GM12878 (cell line): ENCODE measurements around the gene EEF1B2.

ENCODE experiments used
- EZH2 ChIP-seq: IDR thresholded peaks from 2 replicates; pipeline ENCODE4 v1.6.1; 2012; ENCODE audit warnings: low read depth, mild to moderate bottlenecking, control low read depth, inconsistent platforms, low read length, borderline replicate concordance; ENCODE audit not compliant: control insufficient read depth
- FOS ChIP-seq: IDR thresholded peaks from 3 replicates; pipeline ENCODE4 v1.6.1; 2011; ENCODE audit warnings: borderline replicate concordance; ENCODE audit not compliant: insufficient read length; ENCODE audit errors: extremely low read depth
- GABPA ChIP-seq: IDR thresholded peaks from 2 replicates; pipeline ENCODE4 v1.6.1; 2014; ENCODE audit warnings: antibody characterized with exemption, low read depth, mild to moderate bottlenecking, inconsistent platforms
- HDAC2 ChIP-seq: fragments of 200-600 bp; sonication (generic); IDR thresholded peaks from 2 replicates; pipeline ENCODE4 v1.6.1; 2017
- MYC ChIP-seq: IDR thresholded peaks from 2 replicates; pipeline ENCODE4 v1.6.1; 2011; ENCODE audit warnings: mild to moderate bottlenecking, low read length, moderate library complexity, inconsistent platforms; ENCODE audit not compliant: insufficient read depth, insufficient replicate concordance, insufficient read length, severe bottlenecking
- NR2C1 ChIP-seq: fragments of 450-650 bp; IDR thresholded peaks from 2 replicates; pipeline ENCODE4 v1.6.1; 2017; ENCODE audit warnings: antibody characterized with exemption, mild to moderate bottlenecking, moderate library complexity
- POLR2A ChIP-seq: IDR thresholded peaks from 2 replicates; pipeline ENCODE4 v1.6.1; 2011; ENCODE audit warnings: low read depth, mild to moderate bottlenecking, low read length
- POLR2AphosphoS5 ChIP-seq: IDR thresholded peaks from 2 replicates; pipeline ENCODE4 v1.6.1; 2011; ENCODE audit warnings: mild to moderate bottlenecking, low read length, inconsistent platforms
- RCOR1 ChIP-seq: conservative IDR thresholded peaks from 2 replicates; pipeline ENCODE4 v1.6.1; 2012; ENCODE audit warnings: low read depth, low read length, improper control_type of control experiment
- SP1 ChIP-seq: IDR thresholded peaks from one replicate; pipeline ENCODE4 v1.6.1; 2011; ENCODE audit warnings: low read depth, low read length
- SUZ12 ChIP-seq: fragments of 200-600 bp; sonication (generic); IDR thresholded peaks from one replicate; pipeline ENCODE4 v1.6.1; 2018; ENCODE audit warnings: antibody characterized with exemption, mild to moderate bottlenecking; ENCODE audit not compliant: unreplicated experiment
- TAF1 ChIP-seq: IDR thresholded peaks from 2 replicates; pipeline ENCODE4 v1.6.1; 2011; ENCODE audit warnings: mild to moderate bottlenecking, low read depth, low read length, borderline replicate concordance
- YY1 ChIP-seq: IDR thresholded peaks from 2 replicates; pipeline ENCODE4 v1.6.1; 2011; ENCODE audit warnings: low read depth, mild to moderate bottlenecking, low read length
- TF ChIP-seq, protein P1 (sequence below), 3 experiments: IDR thresholded peaks in 2 of 3; conservative IDR thresholded peaks in 1 of 3; 2 replicates each; pipeline ENCODE4 v1.5.1; 2011; ENCODE audit warnings: low read depth in 3 of 3, low read length in 3 of 3, mild to moderate bottlenecking in 3 of 3, control low read depth in 2 of 3, moderate library complexity in 2 of 3, inconsistent platforms in 1 of 3, mixed read lengths in 1 of 3; ENCODE audit not compliant: control insufficient read depth in 2 of 3, insufficient read depth in 1 of 3; ENCODE audit errors: extremely low read depth in 1 of 3

DNA sequence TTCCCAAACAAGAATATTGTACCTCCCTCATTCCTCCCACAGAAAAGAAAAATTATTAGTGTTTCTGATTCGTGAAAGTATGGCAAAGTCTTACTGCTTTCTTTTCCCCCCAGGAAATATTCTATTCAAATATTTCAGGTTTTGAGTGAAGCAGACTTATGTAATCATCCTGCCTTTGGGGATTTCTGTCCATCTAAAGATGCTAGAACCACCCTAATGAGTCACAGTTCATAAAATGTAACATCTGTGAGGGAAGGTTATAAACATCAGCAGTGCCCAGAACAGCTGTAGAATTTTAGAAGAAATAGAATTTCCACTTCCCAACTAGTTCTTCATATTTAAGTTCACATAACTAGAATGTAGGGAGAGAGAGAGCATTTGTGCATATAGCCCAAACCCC, 39.0 kb downstream of the EEF1B2 start:
- no peak for TF ChIP-seq FOS
- TF ChIP-seq YY1, result no peak
- TF ChIP-seq TAF1, result no peak
- TF ChIP-seq, protein P1, sequence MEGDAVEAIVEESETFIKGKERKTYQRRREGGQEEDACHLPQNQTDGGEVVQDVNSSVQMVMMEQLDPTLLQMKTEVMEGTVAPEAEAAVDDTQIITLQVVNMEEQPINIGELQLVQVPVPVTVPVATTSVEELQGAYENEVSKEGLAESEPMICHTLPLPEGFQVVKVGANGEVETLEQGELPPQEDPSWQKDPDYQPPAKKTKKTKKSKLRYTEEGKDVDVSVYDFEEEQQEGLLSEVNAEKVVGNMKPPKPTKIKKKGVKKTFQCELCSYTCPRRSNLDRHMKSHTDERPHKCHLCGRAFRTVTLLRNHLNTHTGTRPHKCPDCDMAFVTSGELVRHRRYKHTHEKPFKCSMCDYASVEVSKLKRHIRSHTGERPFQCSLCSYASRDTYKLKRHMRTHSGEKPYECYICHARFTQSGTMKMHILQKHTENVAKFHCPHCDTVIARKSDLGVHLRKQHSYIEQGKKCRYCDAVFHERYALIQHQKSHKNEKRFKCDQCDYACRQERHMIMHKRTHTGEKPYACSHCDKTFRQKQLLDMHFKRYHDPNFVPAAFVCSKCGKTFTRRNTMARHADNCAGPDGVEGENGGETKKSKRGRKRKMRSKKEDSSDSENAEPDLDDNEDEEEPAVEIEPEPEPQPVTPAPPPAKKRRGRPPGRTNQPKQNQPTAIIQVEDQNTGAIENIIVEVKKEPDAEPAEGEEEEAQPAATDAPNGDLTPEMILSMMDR (IDR thresholded peaks at IDR 0.05 in 2 of 3, conservative IDR thresholded peaks at IDR 0.05 in 1 of 3; ENCODE audit: control insufficient read depth in 2 of 3, extremely low read depth in 1 of 3, insufficient read depth in 1 of 3, low read depth in 3 of 3, low read length in 3 of 3), result no peak
- no peak for TF ChIP-seq SP1
- TF ChIP-seq RCOR1, result no peak
- no peak for TF ChIP-seq MYC
- no peak for TF ChIP-seq NR2C1
- no peak for TF ChIP-seq GABPA
- TF ChIP-seq SUZ12, result no peak
- no peak for TF ChIP-seq HDAC2
- TF ChIP-seq POLR2A, result no peak
- no peak for TF ChIP-seq POLR2AphosphoS5
- no peak for TF ChIP-seq EZH2
